Mesodermal cell (in vitro differentiated cells): ENCODE measurements around the gene SLFN13.
"Not testable (repeated sequence)": the region's sequence is repeated elsewhere in the genome, so short reads cannot be mapped to it uniquely, and the experiment has no call there.

Experiments
- H3K27ac ChIP-seq: 2 replicates; pipeline ENCODE4 v1.7.0; 2013; ENCODE audit warnings: mild to moderate bottlenecking, low read depth, low read length, moderate library complexity; ENCODE audit not compliant: severe bottlenecking
- H3K36me3 ChIP-seq: 2 replicates; pipeline ENCODE4 v1.7.1; 2013; ENCODE audit warnings: mild to moderate bottlenecking, low read length, moderate library complexity; ENCODE audit not compliant: control insufficient read depth, insufficient read depth
- H3K4me1 ChIP-seq: one replicate; pipeline ENCODE4 v1.7.1; 2013; ENCODE audit warnings: mild to moderate bottlenecking, low read length; ENCODE audit not compliant: insufficient read depth, control insufficient read depth, poor library complexity, severe bottlenecking
- H3K4me3 ChIP-seq: 2 replicates; pipeline ENCODE4 v1.7.0; 2013; ENCODE audit warnings: low read length, control low read depth, mild to moderate bottlenecking; ENCODE audit not compliant: insufficient read depth, poor library complexity, severe bottlenecking; ENCODE audit errors: extremely low read depth
- H3K9me3 ChIP-seq: 2 replicates; pipeline ENCODE4 v1.7.1; 2013; ENCODE audit warnings: mild to moderate bottlenecking, low read length, moderate library complexity; ENCODE audit not compliant: control insufficient read depth
- WGBS, 2 experiments: methylation state at CpG; one replicate each; pipeline ENCODE4 v1.1.5; 2013; ENCODE audit warnings: missing lambda C conversion rate in 2 of 2; ENCODE audit not compliant: insufficient coverage in 2 of 2; 5-methylcytosine and 5-hydroxymethylcytosine counted together

The SLFN13 gene

GRCh38 chr17:35468475-35468874, 19.9 kb upstream of the SLFN13 start:
- no peak overlapping the region for H3K4me3 ChIP-seq
- H3K4me1 ChIP-seq = no peaks in the 10 kb centered on the region
- H3K27ac ChIP-seq = no peak overlapping the region
- 80 to 100% methylated on average over 1 of the region's 4 CpGs for WGBS, 2 experiments
- no peaks in the 10 kb centered on the region for H3K9me3 ChIP-seq
- no peaks in the 10 kb centered on the region for H3K36me3 ChIP-seq

- no peak overlapping the region for H3K4me3 ChIP-seq
- no peaks in the 10 kb centered on the region for H3K4me1 ChIP-seq
- WGBS, 2 experiments = 88 to 90% methylated on average over 2 to 3 of the region's 4 CpGs
- no peaks in the 10 kb centered on the region for H3K36me3 ChIP-seq
- no peak overlapping the region for H3K27ac ChIP-seq
- H3K9me3 ChIP-seq = no peaks in the 10 kb centered on the region
These were observed 19.3 kb upstream of the SLFN13 start for GRCh38 chr17:35467824-35468223.

- no peak overlapping the region for H3K27ac ChIP-seq
- whole genome bisulfite sequencing, 2 experiments = 38 to 40% methylated on average over 27 to 39 of the region's 44 CpGs
- H3K9me3 ChIP-seq = no peaks in the 10 kb centered on the region
- H3K36me3 ChIP-seq = no peaks in the 10 kb centered on the region
- peak overlapping the region; percentile 6 for H3K4me3 ChIP-seq
- no peaks in the 10 kb centered on the region for H3K4me1 ChIP-seq
These were observed 11.8 kb upstream of the SLFN13 start for GRCh38 chr17:35460354-35460851.

GRCh38 chr17:35454035-35454434, 5.5 kb upstream of the SLFN13 start:
- not testable (repeated sequence) for H3K4me1 ChIP-seq, H3K9me3 ChIP-seq, H3K27ac ChIP-seq, H3K4me3 ChIP-seq, H3K36me3 ChIP-seq
- 91 to 92% methylated on average over 5 of the region's 5 CpGs for WGBS, 2 experiments

GRCh38 chr17:35453171-35453570, 4.6 kb upstream of the SLFN13 start:
- H3K4me3 ChIP-seq = no peak overlapping the region
- H3K36me3 ChIP-seq = no peaks in the 10 kb centered on the region
- no peak overlapping the region for H3K27ac ChIP-seq
- no peaks in the 10 kb centered on the region for H3K9me3 ChIP-seq
- WGBS, 2 experiments = no CpG with 5 or more reads among the region's 1 CpG
- H3K4me1 ChIP-seq = no peaks in the 10 kb centered on the region

GRCh38 chr17:35449371-35449931, 885 bp upstream of the SLFN13 start:
- H3K27ac ChIP-seq = no peak overlapping the region
- H3K9me3 ChIP-seq = no peaks in the 10 kb centered on the region
- 83 to 95% methylated on average over 23 to 30 of the region's 36 CpGs for WGBS, 2 experiments
- H3K4me1 ChIP-seq = peaks cover 3% of the 10 kb centered on the region
- no peaks in the 10 kb centered on the region for H3K36me3 ChIP-seq
- H3K4me3 ChIP-seq = peak overlapping the region; percentile 8

- Histone ChIP-seq H3K27ac (no peak overlapping the region), H3K4me1 (peaks cover 3% of the 10 kb centered on the region), H3K9me3 (no peaks in the 10 kb centered on the region), H3K36me3 (no peaks in the 10 kb centered on the region), H3K4me3 (peak overlapping the region; percentile 19)
- WGBS, 2 experiments = 83 to 88% methylated on average over 11 to 16 of the region's 16 CpGs
These were observed 297 bp upstream of the SLFN13 start for GRCh38 chr17:35448899-35449227.

GRCh38 chr17:35447499-35447898, 1.1 kb downstream of the SLFN13 start:
- H3K9me3 ChIP-seq = no peaks in the 10 kb centered on the region
- H3K4me3 ChIP-seq = peak overlapping the region; percentile 19
- H3K27ac ChIP-seq = peak overlapping the region; percentile 36
- no peaks in the 10 kb centered on the region for H3K36me3 ChIP-seq
- peaks cover 3% of the 10 kb centered on the region for H3K4me1 ChIP-seq
- 29 to 79% methylated on average over 1 to 2 of the region's 3 CpGs for WGBS, 2 experiments

GRCh38 chr17:35438433-35438832, 10.1 kb downstream of the SLFN13 start:
- Histone ChIP-seq H3K9me3 (no peaks in the 10 kb centered on the region), H3K36me3 (no peaks in the 10 kb centered on the region), H3K27ac (no peak overlapping the region)

GRCh38 chr17:35433075-35433894, 15.3 kb downstream of the SLFN13 start:
- Histone ChIP-seq H3K36me3 (no peaks in the 10 kb centered on the region), H3K4me1 (no peaks in the 10 kb centered on the region), H3K9me3 (peaks cover 6% of the 10 kb centered on the region), H3K27ac (peak overlapping the region; percentile 99), H3K4me3 (peak overlapping the region; percentile 28)
- 63 to 65% methylated on average over 16 to 17 of the region's 19 CpGs for WGBS, 2 experiments

More at GRCh38 chr17:35438433-35438832, 10.1 kb downstream of the SLFN13 start:
- Histone ChIP-seq H3K4me1 (no peaks in the 10 kb centered on the region), H3K4me3 (no peak overlapping the region)
